CD14-positive monocyte (primary cell): ENCODE results near the gene SLC17A6. TPM values are rescaled to one million over a fixed set of nuclear protein-coding genes. Genes with fewer than 3 reads are reported as not detected.

Source experiments
- DNase-seq, 3 donors: peaks; one replicate each; pipeline ENCODE4 v3.0.0-alpha.2; 2011 to 2022
- H2AFZ ChIP-seq: 2 replicates; pipeline ENCODE4 v1.6.0; 2012; ENCODE audit warnings: mild to moderate bottlenecking, low read depth, low read length, inconsistent platforms; ENCODE audit not compliant: insufficient read depth, poor library complexity, severe bottlenecking
- H3K27ac ChIP-seq, 2 donors: 1 replicate in 1 of 2; 2 replicates in 1 of 2; pipeline ENCODE4 v1.5.1; 2012 to 2013; ENCODE audit warnings: low read length in 2 of 2, control low read depth in 1 of 2, inconsistent platforms in 1 of 2, low read depth in 1 of 2, mild to moderate bottlenecking in 1 of 2
- H3K27me3 ChIP-seq, 2 donors: one replicate each; pipeline versions ENCODE4 v1.6.0 to v1.6.1; 2011 to 2013; ENCODE audit warnings: low read length in 2 of 2; ENCODE audit not compliant: control insufficient read depth in 2 of 2, insufficient read depth in 2 of 2
- H3K36me3 ChIP-seq, 2 donors: replicated peaks in 1 of 2; 1 replicate in 1 of 2; 2 replicates in 1 of 2; pipeline versions ENCODE4 v1.5.1 to v1.6.1; 2012 to 2013; ENCODE audit warnings: low read length in 2 of 2, control low read depth in 1 of 2, inconsistent platforms in 1 of 2, mild to moderate bottlenecking in 1 of 2; ENCODE audit not compliant: insufficient read depth in 2 of 2, control insufficient read depth in 1 of 2
- H3K4me1 ChIP-seq, 2 donors: 1 replicate in 1 of 2; 2 replicates in 1 of 2; pipeline versions ENCODE4 v1.5.1 to v1.6.1; 2012 to 2013; ENCODE audit warnings: low read length in 2 of 2, control low read depth in 1 of 2, inconsistent platforms in 1 of 2, mild to moderate bottlenecking in 1 of 2, moderate library complexity in 1 of 2; ENCODE audit not compliant: insufficient read depth in 2 of 2, control insufficient read depth in 1 of 2
- H3K4me2 ChIP-seq: replicated peaks from 2 replicates; pipeline ENCODE3; 2012; ENCODE audit warnings: low read length, moderate library complexity, mild to moderate bottlenecking; ENCODE audit not compliant: poor library complexity, severe bottlenecking; ENCODE audit errors: extremely low read depth
- H3K4me3 ChIP-seq, 3 experiments: fragments of 200-600 bp in 1 of 3; sonication (generic) in 1 of 3; replicated peaks in 1 of 3; 1 replicate in 2 of 3; 2 replicates in 1 of 3; pipeline ENCODE4 v1.5.1; 2011 to 2013; ENCODE audit warnings: low read length in 3 of 3, mild to moderate bottlenecking in 3 of 3, control low read depth in 2 of 3, low read depth in 2 of 3, inconsistent platforms in 1 of 3, moderate library complexity in 1 of 3
- H3K79me2 ChIP-seq: 2 replicates; pipeline ENCODE4 v1.6.0; 2012; ENCODE audit warnings: mild to moderate bottlenecking, control low read depth, inconsistent platforms, low read length, moderate library complexity; ENCODE audit not compliant: insufficient read depth
- H3K9ac ChIP-seq: 2 replicates; pipeline ENCODE4 v1.6.0; 2017; ENCODE audit warnings: low read length, mild to moderate bottlenecking; ENCODE audit not compliant: insufficient read depth, poor library complexity, severe bottlenecking
- H3K9me3 ChIP-seq, 2 donors: replicated peaks in 1 of 2; 1 replicate in 1 of 2; 2 replicates in 1 of 2; pipeline versions ENCODE4 v1.5.1 to v1.6.1; 2012 to 2013; ENCODE audit warnings: low read length in 2 of 2, control low read depth in 1 of 2; ENCODE audit not compliant: control insufficient read depth in 1 of 2, insufficient read depth in 1 of 2
- H4K20me1 ChIP-seq: 2 replicates; pipeline ENCODE4 v1.6.0; 2012; ENCODE audit warnings: mild to moderate bottlenecking, low read length, control low read depth, moderate library complexity; ENCODE audit not compliant: insufficient read depth
- H3K27ac Mint-ChIP-seq, 7 donors: one replicate each; pipeline ENCODE4 v1.8.0; 2020; ENCODE audit warnings: mild to moderate bottlenecking in 7 of 7, mixed read lengths in 7 of 7, moderate library complexity in 6 of 7, inconsistent platforms in 2 of 7
- H3K27me3 Mint-ChIP-seq, 3 donors: one replicate each; pipeline ENCODE4 v1.8.0; 2021 to 2022; ENCODE audit warnings: low read depth in 3 of 3, mild to moderate bottlenecking in 3 of 3, mixed read lengths in 3 of 3, moderate library complexity in 3 of 3, inconsistent platforms in 1 of 3
- H3K36me3 Mint-ChIP-seq, 2 donors: one replicate each; pipeline ENCODE4 v1.8.0; 2020; ENCODE audit warnings: mixed read lengths in 2 of 2, inconsistent platforms in 1 of 2, mild to moderate bottlenecking in 1 of 2
- H3K4me1 Mint-ChIP-seq: one replicate; pipeline ENCODE4 v1.8.0; 2020; ENCODE audit warnings: mild to moderate bottlenecking, mixed read lengths
- H3K4me3 Mint-ChIP-seq, 2 donors: one replicate each; pipeline ENCODE4 v1.8.0; 2020; ENCODE audit warnings: mild to moderate bottlenecking in 2 of 2, mixed read lengths in 2 of 2, moderate library complexity in 1 of 2
- H3K9me3 Mint-ChIP-seq, 7 donors: one replicate each; pipeline ENCODE4 v1.8.0; 2020 to 2022; ENCODE audit warnings: mixed read lengths in 7 of 7, mild to moderate bottlenecking in 6 of 7, moderate library complexity in 6 of 7, inconsistent platforms in 2 of 7
- WGBS: methylation state at CpG from one replicate; pipeline ENCODE4 v1.1.5; 2013; ENCODE audit warnings: missing lambda C conversion rate; ENCODE audit not compliant: insufficient coverage; 5-methylcytosine and 5-hydroxymethylcytosine counted together
- intact Hi-C, 2 donors: fragments of 100-400 bp; cut with micrococcal nuclease; formaldehyde crosslinking; loops; one replicate each; pipeline versions ENCODE4 v1.15.0 to v1.15.1; 2023
- polyA plus RNA-seq, 3 donors: library from polyadenylated mRNA; depleted of rRNA in 1 of 3; unstranded in 2 of 3; stranded (reverse) in 1 of 3; fragments of 300-500 nt in 2 of 3; fragments of >200 nt in 1 of 3; fragmentation: Illumina TruSeq in 2 of 3; gene quantifications; 1 replicate in 2 of 3; 2 replicates in 1 of 3; pipeline ENCODE4 v1.2.3, GENCODE V29; 2012 to 2021
- TF ChIP-seq, protein P1 (sequence below): fragments of 200-600 bp; IDR thresholded peaks from one replicate; pipeline ENCODE4 v1.8.0; 2022; ENCODE audit warnings: antibody characterized with exemption, mild to moderate bottlenecking

The SLC17A6 gene
- polyA plus RNA-seq, 3 donors, result not detected

DNA sequence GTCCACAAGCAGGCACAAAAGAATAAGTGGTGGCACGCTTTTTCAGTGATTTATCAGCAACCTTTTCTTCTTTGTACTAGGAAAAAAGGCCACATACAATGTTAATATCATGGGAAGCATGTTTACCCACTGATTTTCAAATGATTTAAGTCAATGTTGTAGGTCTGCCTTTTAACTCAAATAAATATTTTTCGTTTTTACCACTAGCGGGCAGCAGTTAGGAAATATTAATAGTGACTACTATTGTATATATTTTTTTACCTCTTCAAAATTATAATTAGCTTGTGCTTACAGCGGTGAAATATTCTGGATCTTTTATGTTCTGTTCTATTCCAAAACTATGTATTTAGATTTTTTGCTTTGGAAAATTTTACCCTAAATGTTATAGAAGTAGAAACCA, 6.4 kb upstream of the SLC17A6 start:
- Histone ChIP-seq H3K4me1 (no peaks in the 10 kb centered on the region), H3K36me3 (no peaks in the 10 kb centered on the region), H3K4me3 (no peak overlapping the region), H3K27ac (no peak overlapping the region), H3K9me3 (no peaks in the 10 kb centered on the region), H3K4me2 (no peak overlapping the region), H3K79me2 (no peaks in the 10 kb centered on the region), H4K20me1 (no peaks in the 10 kb centered on the region), H3K27me3 (peaks cover 4 to 11% of the 10 kb centered on the region in 2 donors), H3K9ac (no peak overlapping the region), H2AFZ (no peak overlapping the region)
- H3K4me3 Mint-ChIP-seq, result no peak overlapping the region
- intact Hi-C loops, result loop anchor here (10.0 kb wide), 2 partner anchors 453 to 463 kb away; no protein-coding TSS in a partner anchor
- no peaks in the 10 kb centered on the region for H3K4me1 Mint-ChIP-seq
- H3K36me3 Mint-ChIP-seq, result no peaks in the 10 kb centered on the region
- WGBS, result no CpG with 5 or more reads among the region's 4 CpGs
- no peak for DNase-seq
- TF ChIP-seq, protein P1, sequence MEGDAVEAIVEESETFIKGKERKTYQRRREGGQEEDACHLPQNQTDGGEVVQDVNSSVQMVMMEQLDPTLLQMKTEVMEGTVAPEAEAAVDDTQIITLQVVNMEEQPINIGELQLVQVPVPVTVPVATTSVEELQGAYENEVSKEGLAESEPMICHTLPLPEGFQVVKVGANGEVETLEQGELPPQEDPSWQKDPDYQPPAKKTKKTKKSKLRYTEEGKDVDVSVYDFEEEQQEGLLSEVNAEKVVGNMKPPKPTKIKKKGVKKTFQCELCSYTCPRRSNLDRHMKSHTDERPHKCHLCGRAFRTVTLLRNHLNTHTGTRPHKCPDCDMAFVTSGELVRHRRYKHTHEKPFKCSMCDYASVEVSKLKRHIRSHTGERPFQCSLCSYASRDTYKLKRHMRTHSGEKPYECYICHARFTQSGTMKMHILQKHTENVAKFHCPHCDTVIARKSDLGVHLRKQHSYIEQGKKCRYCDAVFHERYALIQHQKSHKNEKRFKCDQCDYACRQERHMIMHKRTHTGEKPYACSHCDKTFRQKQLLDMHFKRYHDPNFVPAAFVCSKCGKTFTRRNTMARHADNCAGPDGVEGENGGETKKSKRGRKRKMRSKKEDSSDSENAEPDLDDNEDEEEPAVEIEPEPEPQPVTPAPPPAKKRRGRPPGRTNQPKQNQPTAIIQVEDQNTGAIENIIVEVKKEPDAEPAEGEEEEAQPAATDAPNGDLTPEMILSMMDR, result no peak
- peaks cover 5 to 9% (median 6%) of the 10 kb centered on the region in 3 donors for H3K27me3 Mint-ChIP-seq
- no peak overlapping the region for H3K27ac Mint-ChIP-seq
- no peaks in the 10 kb centered on the region for H3K9me3 Mint-ChIP-seq

GRCh38 chr11:22336587-22336986, 1.6 kb upstream of the SLC17A6 start:
- H3K36me3 ChIP-seq, result no peaks in the 10 kb centered on the region
- no peak overlapping the region for H2AFZ ChIP-seq
- no peaks in the 10 kb centered on the region for H3K4me1 ChIP-seq
- Mint-ChIP-seq H3K27me3 (peaks cover 45 to 50% (median 49%) of the 10 kb centered on the region in 3 donors), H3K4me3 (no peak overlapping the region), H3K27ac (no peak overlapping the region), H3K9me3 (peaks cover 0 to 19% (median 10%) of the 10 kb centered on the region in 7 donors), H3K36me3 (peaks cover 3 to 6% of the 10 kb centered on the region in 2 donors), H3K4me1 (no peaks in the 10 kb centered on the region)
- intact Hi-C loops, result loop anchor here (10.0 kb wide), 2 partner anchors 448 to 458 kb away; no protein-coding TSS in a partner anchor
- H3K27me3 ChIP-seq, result peaks cover 47 to 56% of the 10 kb centered on the region in 2 donors
- H3K9me3 ChIP-seq, result peaks cover 5 to 15% of the 10 kb centered on the region in 2 donors
- H3K4me2 ChIP-seq, result no peak overlapping the region
- TF ChIP-seq, protein P1, result no peak
- no peak for DNase-seq
- no peak overlapping the region for H3K4me3 ChIP-seq
- H3K79me2 ChIP-seq, result no peaks in the 10 kb centered on the region
- no peak overlapping the region for H3K27ac ChIP-seq
- no peaks in the 10 kb centered on the region for H4K20me1 ChIP-seq
- no peak overlapping the region for H3K9ac ChIP-seq
